IMR-90 (cell line): ENCODE measurements around the gene ATP5F1C. TPM values are rescaled to one million over a fixed set of nuclear protein-coding genes. Genes with fewer than 3 reads are reported as not detected.
"Not testable (repeated sequence)": the region's sequence is repeated elsewhere in the genome, so short reads cannot be mapped to it uniquely, and the experiment has no call there.

Experiments
- ATAC-seq: fragments of 200-7000 bp; cut with Tn5 transposase; 2 replicates; pipeline ENCODE4 v1.9.1; 2020; ENCODE audit warnings: low read depth, mild to moderate bottlenecking, moderate library complexity
- BruUV-seq: library from RNA; stranded (reverse); fragments of 400-500 nt; replicated peaks from 2 replicates; lab custom pipeline; 2021; lab: Mats Ljungman, UMichigan
- CTCF ChIA-PET: fragments of 300-600 bp; formaldehyde crosslinking; extraction: SDS; loops from one replicate; lab custom pipeline; 2021; ENCODE audit warnings: antibody characterized with exemption; lab: Yijun Ruan, JAX
- POLR2A ChIA-PET: fragments of 300-600 bp; sonication (Branson Sonifier 250); formaldehyde crosslinking; loops from one replicate; lab custom pipeline; 2022; ENCODE audit warnings: antibody characterized with exemption; ENCODE audit not compliant: unreplicated experiment; lab: Charles Lee
- DNase-seq: peaks from one replicate; pipeline ENCODE4 v3.0.0; 2013
- H2AFZ ChIP-seq: replicated peaks from 2 replicates; pipeline ENCODE3; 2013; ENCODE audit warnings: low read length, mild to moderate bottlenecking; ENCODE audit not compliant: poor library complexity
- H2AK5ac ChIP-seq: 2 replicates; pipeline ENCODE4 v1.6.1; 2013; ENCODE audit warnings: low read depth, low read length, inconsistent platforms
- H2AK9ac ChIP-seq: replicated peaks from 2 replicates; pipeline ENCODE3; 2013; ENCODE audit warnings: mild to moderate bottlenecking, low read depth, low read length, moderate library complexity; ENCODE audit not compliant: poor library complexity
- H2BK120ac ChIP-seq: 2 replicates; pipeline ENCODE4 v1.6.1; 2013; ENCODE audit warnings: low read depth, low read length, inconsistent platforms
- H2BK15ac ChIP-seq: 3 replicates; pipeline ENCODE4 v1.6.1; 2013; ENCODE audit warnings: low read depth, low read length, inconsistent platforms
- H2BK20ac ChIP-seq: 2 replicates; pipeline ENCODE4 v1.6.1; 2013; ENCODE audit warnings: low read depth, mild to moderate bottlenecking, inconsistent platforms, low read length, moderate library complexity
- H2BK5ac ChIP-seq: 2 replicates; pipeline ENCODE4 v1.6.1; 2013; ENCODE audit warnings: mild to moderate bottlenecking, low read depth, low read length, inconsistent platforms; ENCODE audit not compliant: poor library complexity, severe bottlenecking
- H3K14ac ChIP-seq: replicated peaks from 2 replicates; pipeline ENCODE4 v1.6.1; 2013; ENCODE audit warnings: low read depth, low read length, inconsistent platforms
- H3K18ac ChIP-seq: 2 replicates; pipeline ENCODE4 v1.6.1; 2013; ENCODE audit warnings: low read depth, low read length, control low read depth
- H3K23ac ChIP-seq: 2 replicates; pipeline ENCODE4 v1.6.1; 2013; ENCODE audit warnings: low read depth, low read length, inconsistent platforms
- H3K27ac ChIP-seq: 2 replicates; pipeline ENCODE4 v1.5.1; 2013; ENCODE audit warnings: mild to moderate bottlenecking, control low read depth, low read length; ENCODE audit not compliant: insufficient read depth
- H3K27me3 ChIP-seq: 2 replicates; pipeline ENCODE4 v1.6.1; 2013; ENCODE audit warnings: low read length; ENCODE audit not compliant: control insufficient read depth, insufficient read depth
- H3K36me3 ChIP-seq: 2 replicates; pipeline ENCODE4 v1.6.1; 2013; ENCODE audit warnings: low read length, mixed read lengths; ENCODE audit not compliant: control insufficient read depth, insufficient read depth
- H3K4ac ChIP-seq: 2 replicates; pipeline ENCODE4 v1.6.1; 2013; ENCODE audit warnings: low read depth, low read length, inconsistent platforms
- H3K4me1 ChIP-seq: 2 replicates; pipeline ENCODE4 v1.6.1; 2013; ENCODE audit warnings: low read length, mixed read lengths; ENCODE audit not compliant: control insufficient read depth, insufficient read depth
- H3K4me2 ChIP-seq: 2 replicates; pipeline ENCODE4 v1.6.1; 2013; ENCODE audit warnings: low read depth, mild to moderate bottlenecking, control low read depth, low read length, moderate library complexity
- H3K4me3 ChIP-seq: 2 replicates; pipeline ENCODE4 v1.5.1; 2013; ENCODE audit warnings: low read depth, mild to moderate bottlenecking, control low read depth, low read length, moderate library complexity; ENCODE audit not compliant: insufficient read depth
- H3K56ac ChIP-seq: 2 replicates; pipeline ENCODE4 v1.6.1; 2013; ENCODE audit warnings: low read length, inconsistent platforms; ENCODE audit not compliant: insufficient read depth; ENCODE audit errors: extremely low read depth
- H3K79me1 ChIP-seq, 2 experiments: 2 replicates each; pipeline ENCODE4 v1.6.1; 2013; ENCODE audit warnings: low read length in 2 of 2, inconsistent platforms in 1 of 2, low read depth in 1 of 2
- H3K9ac ChIP-seq: 2 replicates; pipeline ENCODE4 v1.6.1; 2013; ENCODE audit warnings: low read depth, low read length, control low read depth
- H3K9me1 ChIP-seq: 2 replicates; pipeline ENCODE4 v1.6.1; 2013; ENCODE audit warnings: low read length, inconsistent platforms; ENCODE audit not compliant: insufficient read depth
- H3K9me3 ChIP-seq: 2 replicates; pipeline ENCODE4 v1.6.1; 2013; ENCODE audit warnings: low read length; ENCODE audit not compliant: control insufficient read depth, insufficient read depth
- H4K20me1 ChIP-seq: 2 replicates; pipeline ENCODE4 v1.6.1; 2013; ENCODE audit warnings: low read length, inconsistent platforms; ENCODE audit not compliant: insufficient read depth
- H4K5ac ChIP-seq: 2 replicates; pipeline ENCODE4 v1.6.1; 2013; ENCODE audit warnings: mild to moderate bottlenecking, low read depth, low read length, control low read depth
- H4K8ac ChIP-seq, 2 experiments: 2 replicates each; pipeline ENCODE4 v1.6.1; 2013; ENCODE audit warnings: low read depth in 2 of 2, low read length in 2 of 2, control low read depth in 1 of 2, inconsistent platforms in 1 of 2
- H4K91ac ChIP-seq: 2 replicates; pipeline ENCODE4 v1.6.1; 2013; ENCODE audit warnings: low read depth, low read length, inconsistent platforms; ENCODE audit not compliant: insufficient read depth
- FOS ChIP-seq: fragments of 150-350 bp; IDR thresholded peaks from 2 replicates; pipeline ENCODE4 v1.6.1; 2016; ENCODE audit warnings: low read depth, low read length
- WGBS, 2 experiments: methylation state at CpG; one replicate each; pipeline versions ENCODE4 v1.1.5 to v1.1.7; 2013; ENCODE audit warnings: missing lambda C conversion rate in 2 of 2; ENCODE audit not compliant: insufficient read length in 1 of 2; ENCODE audit errors: extremely low coverage in 2 of 2; 5-methylcytosine and 5-hydroxymethylcytosine counted together
- dilution Hi-C: fragments of 300-500 bp; cut with HindIII; formaldehyde crosslinking; loops from one replicate; pipeline ENCODE4 v1.14.3; 2018; ENCODE audit warnings: low sequenced_read_pairs; ENCODE audit not compliant: unreplicated experiment
- in situ Hi-C: fragments of 300-500 bp; cut with MboI; formaldehyde crosslinking; loops from 3 replicates; pipeline ENCODE4 v1.14.3; 2019; ENCODE audit warnings: low sequenced_read_pairs, inconsistent platforms, mixed read lengths
- intact Hi-C: fragments of 100-400 bp; cut with micrococcal nuclease; formaldehyde crosslinking; loops from 2 replicates; pipeline ENCODE4 v1.10.0; 2022
- polyA plus RNA-seq, 3 experiments: library from polyadenylated mRNA; depleted of rRNA; stranded (reverse); fragments of >200 nt; gene quantifications; 2 replicates each; pipeline ENCODE4 v1.2.3, GENCODE V29; 2012; ENCODE audit warnings: low replicate concordance in 1 of 3
- total RNA-seq: library from RNA; depleted of rRNA; stranded (reverse); fragments of >200 nt; gene quantifications from 2 replicates; pipeline ENCODE4 v1.2.3, GENCODE V29; 2012
- TF ChIP-seq, protein P1 (sequence below): fragments of 150-350 bp; IDR thresholded peaks from 2 replicates; pipeline ENCODE4 v1.6.1; 2017; ENCODE audit warnings: mild to moderate bottlenecking, antibody characterized with exemption, low read length, low read depth
- TF ChIP-seq, protein P2 (sequence below): fragments of 150-350 bp; IDR thresholded peaks from 2 replicates; pipeline ENCODE4 v1.6.1; 2016; ENCODE audit warnings: low read depth, mild to moderate bottlenecking, low read length, moderate library complexity, borderline replicate concordance

The ATP5F1C gene
- total and polyA plus RNA-seq, 2 of the 4 experiments (the other 2 are of a cell fraction), result 357 to 367 TPM

DNA sequence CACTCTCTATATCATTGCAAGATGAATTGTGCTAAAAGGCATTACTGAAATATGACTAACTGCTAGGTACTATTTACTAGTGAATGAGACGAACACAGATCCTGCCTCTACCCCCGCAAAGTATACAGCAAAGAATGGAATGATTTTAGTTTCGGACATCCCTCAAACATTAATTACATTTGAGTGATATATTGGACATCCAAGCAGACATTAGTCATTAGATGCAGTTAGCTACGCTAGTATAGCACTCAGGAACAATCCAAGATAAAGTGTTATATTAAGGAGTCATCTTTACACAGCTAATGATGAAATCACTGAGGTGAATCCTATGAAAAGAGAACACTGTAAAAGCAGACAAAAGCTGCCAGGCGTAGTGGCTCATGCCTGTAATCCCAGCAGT, 23.0 kb downstream of the ATP5F1C start:
- in situ Hi-C loops, result no loop called here
- H3K14ac ChIP-seq, result no peak overlapping the region
- no peaks in the 10 kb centered on the region for H3K79me1 ChIP-seq
- no peak overlapping the region for H2AK9ac ChIP-seq
- H2BK20ac ChIP-seq, result no peak overlapping the region
- H2BK120ac ChIP-seq, result no peak overlapping the region
- CTCF ChIA-PET, result no interaction called here
- no peak overlapping the region for H3K4me2 ChIP-seq
- no TSS peak for BruUV-seq
- H4K91ac ChIP-seq, result no peak overlapping the region
- no peak overlapping the region for H3K18ac ChIP-seq
- POLR2A ChIA-PET, result no interaction called here
- H4K20me1 ChIP-seq, result no peaks in the 10 kb centered on the region
- H3K23ac ChIP-seq, result no peak overlapping the region
- H3K9ac ChIP-seq, result no peak overlapping the region
- DNase-seq (no peak), ATAC-seq (no peak; the same call in 1 of the 2 replicates)
- no peak overlapping the region for H2AFZ ChIP-seq
- no peak overlapping the region for H2BK15ac ChIP-seq
- no peak overlapping the region for H2BK5ac ChIP-seq
- H3K4ac ChIP-seq, result no peak overlapping the region
- no peak overlapping the region for H2AK5ac ChIP-seq
- H3K27ac ChIP-seq, result no peak overlapping the region
- WGBS, 2 experiments, result 100% methylated on average over 1 of the region's 5 CpGs; no CpG with 5 or more reads in 1 of the 2 experiments
- H3K4me1 ChIP-seq, result no peaks in the 10 kb centered on the region
- dilution Hi-C loops, result no loop called here
- no peak overlapping the region for H3K56ac ChIP-seq
- H3K4me3 ChIP-seq, result no peak overlapping the region
- intact Hi-C loops, result no loop called here
- no peaks in the 10 kb centered on the region for H3K9me3 ChIP-seq
- TF ChIP-seq, protein P1, sequence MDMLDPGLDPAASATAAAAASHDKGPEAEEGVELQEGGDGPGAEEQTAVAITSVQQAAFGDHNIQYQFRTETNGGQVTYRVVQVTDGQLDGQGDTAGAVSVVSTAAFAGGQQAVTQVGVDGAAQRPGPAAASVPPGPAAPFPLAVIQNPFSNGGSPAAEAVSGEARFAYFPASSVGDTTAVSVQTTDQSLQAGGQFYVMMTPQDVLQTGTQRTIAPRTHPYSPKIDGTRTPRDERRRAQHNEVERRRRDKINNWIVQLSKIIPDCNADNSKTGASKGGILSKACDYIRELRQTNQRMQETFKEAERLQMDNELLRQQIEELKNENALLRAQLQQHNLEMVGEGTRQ, result no peak
- TF ChIP-seq, protein P2, sequence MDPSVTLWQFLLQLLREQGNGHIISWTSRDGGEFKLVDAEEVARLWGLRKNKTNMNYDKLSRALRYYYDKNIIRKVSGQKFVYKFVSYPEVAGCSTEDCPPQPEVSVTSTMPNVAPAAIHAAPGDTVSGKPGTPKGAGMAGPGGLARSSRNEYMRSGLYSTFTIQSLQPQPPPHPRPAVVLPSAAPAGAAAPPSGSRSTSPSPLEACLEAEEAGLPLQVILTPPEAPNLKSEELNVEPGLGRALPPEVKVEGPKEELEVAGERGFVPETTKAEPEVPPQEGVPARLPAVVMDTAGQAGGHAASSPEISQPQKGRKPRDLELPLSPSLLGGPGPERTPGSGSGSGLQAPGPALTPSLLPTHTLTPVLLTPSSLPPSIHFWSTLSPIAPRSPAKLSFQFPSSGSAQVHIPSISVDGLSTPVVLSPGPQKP, result no peak
- TF ChIP-seq FOS, result no peak
- no peak overlapping the region for H4K5ac ChIP-seq
- H3K27me3 ChIP-seq, result peaks cover 11% of the 10 kb centered on the region; the same call in 1 of the 2 replicates
- H3K36me3 ChIP-seq, result peaks cover 9% of the 10 kb centered on the region
- H4K8ac ChIP-seq, result no peak overlapping the region
- H3K9me1 ChIP-seq, result no peaks in the 10 kb centered on the region; the same call in 1 of the 2 replicates

- WGBS, 2 experiments, result 61% methylated on average over 4 of the region's 7 CpGs; no CpG with 5 or more reads in 1 of the 2 experiments
- H3K9me1 ChIP-seq, H2AK5ac ChIP-seq, H3K14ac ChIP-seq, H3K9me3 ChIP-seq, H2BK20ac ChIP-seq, H3K23ac ChIP-seq, H4K5ac ChIP-seq, ATAC-seq, H3K79me1 ChIP-seq, H3K36me3 ChIP-seq, H2BK120ac ChIP-seq, in situ Hi-C loops, BruUV-seq, H3K18ac ChIP-seq, H3K56ac ChIP-seq, H3K27ac ChIP-seq, H3K4me3 ChIP-seq, H3K4ac ChIP-seq, H3K9ac ChIP-seq, CTCF ChIA-PET, H4K91ac ChIP-seq, H2AFZ ChIP-seq, H3K4me2 ChIP-seq, H3K4me1 ChIP-seq, intact Hi-C loops, DNase-seq, H2AK9ac ChIP-seq, POLR2A ChIA-PET, dilution Hi-C loops, H4K8ac ChIP-seq, H2BK15ac ChIP-seq, H4K20me1 ChIP-seq, H2BK5ac ChIP-seq: not testable (repeated sequence)
- peaks cover 12% of the 10 kb centered on the region; the same call in 1 of the 2 replicates for H3K27me3 ChIP-seq
Measured at GRCh38 chr10:7811743-7812142, 23.8 kb downstream of the ATP5F1C start.
